Nephron progenitor cell (in vitro differentiated cells): ENCODE measurements around the gene PET100.

Experiments used
- DNase-seq: peaks from one replicate; pipeline ENCODE4 v3.0.0; 2021
- H3K27ac Mint-ChIP-seq: 2 replicates; pipeline ENCODE4 v1.8.0; 2021; ENCODE audit warnings: mild to moderate bottlenecking, moderate library complexity, mixed read lengths
- H3K27me3 Mint-ChIP-seq: 2 replicates; pipeline ENCODE4 v1.8.0; 2021; ENCODE audit warnings: mild to moderate bottlenecking, low read depth, mixed read lengths; ENCODE audit not compliant: poor library complexity
- H3K36me3 Mint-ChIP-seq: 2 replicates; pipeline ENCODE4 v1.8.0; 2021; ENCODE audit warnings: low read depth, mixed read lengths
- H3K4me1 Mint-ChIP-seq: 2 replicates; pipeline ENCODE4 v1.8.0; 2021; ENCODE audit warnings: mixed read lengths
- H3K4me3 Mint-ChIP-seq: 2 replicates; pipeline ENCODE4 v1.8.0; 2021; ENCODE audit warnings: mild to moderate bottlenecking, moderate library complexity, mixed read lengths
- H3K9me3 Mint-ChIP-seq: 2 replicates; pipeline ENCODE4 v1.8.0; 2021; ENCODE audit warnings: mild to moderate bottlenecking, moderate library complexity, mixed read lengths
- TF ChIP-seq, protein P1 (sequence below): fragments of 200-600 bp; sonication (generic); IDR thresholded peaks from 2 replicates; pipeline ENCODE4 v1.5.0; 2021; ENCODE audit warnings: antibody characterized with exemption

Gene PET100

DNA sequence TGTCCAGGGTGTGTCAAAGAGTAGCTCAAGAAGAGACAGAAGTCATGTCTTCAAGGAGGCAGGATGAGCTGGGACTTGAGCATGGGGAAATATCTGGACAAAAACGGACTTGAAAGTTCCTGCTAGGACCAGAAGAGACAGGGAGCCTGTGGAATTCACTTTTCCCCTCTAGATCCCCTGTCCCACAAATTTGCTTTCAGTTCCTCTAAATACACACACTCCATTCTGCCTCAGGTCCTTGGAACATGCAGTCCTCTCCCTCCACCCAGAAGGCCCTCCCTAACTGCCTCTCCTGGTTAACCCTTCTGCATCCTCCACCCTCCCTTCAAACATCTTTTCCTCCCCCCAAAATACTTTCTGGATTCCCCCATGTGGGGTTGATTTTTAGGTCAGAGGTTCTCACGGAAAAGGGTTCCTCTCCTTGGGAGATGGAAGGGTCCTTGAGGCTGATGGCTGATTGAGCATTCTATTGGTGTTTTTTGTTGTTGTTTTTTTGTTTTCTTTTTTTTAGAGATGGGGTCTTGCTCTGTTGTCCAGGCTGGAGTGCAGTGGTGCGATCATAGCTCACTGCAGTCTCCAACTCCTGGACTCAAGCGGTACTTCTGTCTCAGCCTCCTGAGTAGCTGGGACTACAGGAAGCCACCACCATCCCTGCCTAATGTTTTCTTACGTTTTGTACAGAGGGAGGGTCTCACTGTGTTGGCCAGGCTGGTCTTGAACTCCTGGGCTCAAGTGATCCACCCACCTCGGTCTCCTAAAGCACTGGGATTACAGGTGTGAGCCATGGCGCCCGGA, 32.3 kb downstream of the PET100 start:
- Mint-ChIP-seq H3K27ac (no peak overlapping the region), H3K4me1 (no peaks in the 10 kb centered on the region), H3K27me3 (peaks cover 53% of the 10 kb centered on the region), H3K36me3 (no peaks in the 10 kb centered on the region), H3K4me3 (no peak overlapping the region), H3K9me3 (no peaks in the 10 kb centered on the region)
- TF ChIP-seq, protein P1, sequence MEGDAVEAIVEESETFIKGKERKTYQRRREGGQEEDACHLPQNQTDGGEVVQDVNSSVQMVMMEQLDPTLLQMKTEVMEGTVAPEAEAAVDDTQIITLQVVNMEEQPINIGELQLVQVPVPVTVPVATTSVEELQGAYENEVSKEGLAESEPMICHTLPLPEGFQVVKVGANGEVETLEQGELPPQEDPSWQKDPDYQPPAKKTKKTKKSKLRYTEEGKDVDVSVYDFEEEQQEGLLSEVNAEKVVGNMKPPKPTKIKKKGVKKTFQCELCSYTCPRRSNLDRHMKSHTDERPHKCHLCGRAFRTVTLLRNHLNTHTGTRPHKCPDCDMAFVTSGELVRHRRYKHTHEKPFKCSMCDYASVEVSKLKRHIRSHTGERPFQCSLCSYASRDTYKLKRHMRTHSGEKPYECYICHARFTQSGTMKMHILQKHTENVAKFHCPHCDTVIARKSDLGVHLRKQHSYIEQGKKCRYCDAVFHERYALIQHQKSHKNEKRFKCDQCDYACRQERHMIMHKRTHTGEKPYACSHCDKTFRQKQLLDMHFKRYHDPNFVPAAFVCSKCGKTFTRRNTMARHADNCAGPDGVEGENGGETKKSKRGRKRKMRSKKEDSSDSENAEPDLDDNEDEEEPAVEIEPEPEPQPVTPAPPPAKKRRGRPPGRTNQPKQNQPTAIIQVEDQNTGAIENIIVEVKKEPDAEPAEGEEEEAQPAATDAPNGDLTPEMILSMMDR, result no peak
- DNase-seq, result no peak

DNA sequence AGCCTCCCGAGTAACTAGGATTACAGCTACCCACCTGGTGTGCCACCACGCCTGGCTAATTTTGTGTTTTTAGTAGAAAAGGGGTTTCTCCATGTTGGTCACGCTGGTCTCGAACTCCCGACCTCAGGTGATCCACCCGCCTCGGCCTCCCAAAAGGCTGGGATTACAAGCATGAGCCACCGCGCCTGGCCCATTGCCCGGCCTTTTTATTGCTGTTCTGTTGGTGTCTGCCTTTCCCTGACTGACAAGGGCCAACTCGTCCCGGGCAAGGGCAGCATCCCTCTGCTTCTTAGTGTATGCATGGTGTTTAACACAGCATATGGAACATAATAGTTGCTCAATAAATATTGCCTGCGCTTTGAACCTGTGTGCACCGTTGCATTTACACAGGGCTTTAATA, 33.1 kb downstream of the PET100 start:
- DNase-seq, result no peak
- Mint-ChIP-seq H3K36me3 (no peaks in the 10 kb centered on the region), H3K4me1 (no peaks in the 10 kb centered on the region), H3K27ac (no peak overlapping the region), H3K4me3 (no peak overlapping the region), H3K9me3 (no peaks in the 10 kb centered on the region), H3K27me3 (peaks cover 60% of the 10 kb centered on the region)
- TF ChIP-seq, protein P1, result no peak

DNA sequence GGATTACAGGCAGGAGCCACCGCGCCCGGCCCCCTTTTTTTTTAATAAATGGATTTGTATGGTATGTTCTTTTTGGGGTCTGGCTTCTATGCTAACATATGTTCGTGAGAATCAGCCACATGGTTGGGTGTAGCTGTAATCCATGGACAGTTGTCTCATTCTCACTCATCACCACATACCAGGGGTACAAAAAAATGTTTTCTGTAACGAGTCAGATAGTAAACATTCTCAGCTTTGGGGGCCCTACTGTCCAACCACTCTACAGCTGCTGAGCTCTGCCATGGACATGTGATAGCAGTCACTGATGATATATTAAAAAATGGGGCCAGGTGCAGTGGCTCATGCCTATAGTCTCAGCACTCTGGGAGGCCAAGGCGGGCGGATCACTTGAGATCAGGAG, 34.1 kb downstream of the PET100 start:
- Mint-ChIP-seq H3K27ac (no peak overlapping the region), H3K36me3 (no peaks in the 10 kb centered on the region), H3K27me3 (peaks cover 70% of the 10 kb centered on the region), H3K4me3 (no peak overlapping the region), H3K4me1 (no peaks in the 10 kb centered on the region), H3K9me3 (no peaks in the 10 kb centered on the region)
- DNase-seq, result no peak
- TF ChIP-seq, protein P1, result no peak

DNA sequence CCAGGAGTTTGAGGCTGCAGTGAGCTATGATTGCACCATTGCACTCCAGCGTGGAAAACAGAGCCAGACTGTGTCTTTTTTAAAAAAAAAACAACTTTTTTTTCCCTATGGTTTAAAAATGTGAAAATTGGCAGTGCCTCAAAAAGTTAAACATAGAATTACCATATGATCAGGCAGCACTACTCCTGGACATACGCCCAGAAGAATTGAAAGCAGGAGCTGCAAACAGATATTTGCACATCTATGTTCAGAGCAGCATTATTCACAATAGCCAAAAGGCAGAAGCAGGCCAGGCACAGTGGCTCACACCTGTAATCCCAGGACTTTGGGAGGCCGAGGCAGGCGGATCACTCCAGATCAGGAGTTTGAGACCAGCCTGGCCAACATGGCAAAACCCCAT, 35.5 kb downstream of the PET100 start:
- Mint-ChIP-seq H3K4me3 (no peak overlapping the region), H3K36me3 (no peaks in the 10 kb centered on the region), H3K9me3 (no peaks in the 10 kb centered on the region), H3K27me3 (peaks cover 81% of the 10 kb centered on the region), H3K4me1 (no peaks in the 10 kb centered on the region), H3K27ac (no peak overlapping the region)
- no peak for DNase-seq
- TF ChIP-seq, protein P1, result no peak

DNA sequence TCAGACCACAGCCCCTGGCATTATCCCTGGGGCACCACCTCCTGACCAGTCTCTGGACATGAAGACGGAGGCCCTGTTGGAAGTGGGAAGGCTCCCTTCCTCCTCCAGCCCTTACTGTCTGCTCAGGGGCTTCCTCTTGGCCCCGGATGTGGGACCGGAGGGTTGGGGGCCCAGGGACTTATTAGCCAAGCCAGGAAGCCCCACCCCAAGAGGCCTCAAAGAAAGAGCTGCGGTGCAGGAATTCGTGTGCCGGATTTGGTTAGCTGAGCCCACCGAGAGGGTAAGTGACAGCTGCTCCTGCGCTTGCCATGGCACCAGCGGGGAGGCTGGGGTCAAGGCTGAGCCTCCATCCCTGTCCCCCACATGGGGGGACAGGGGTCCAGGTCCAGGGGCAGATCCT, 39.2 kb downstream of the PET100 start, which contains the start of gene RETN:
RETN (plus strand) TSS at position 208 of the 400 bp plus-strand sequence. CDS start 278 bp downstream, outside the sequence.
- H3K4me1 Mint-ChIP-seq, result no peaks in the 10 kb centered on the region
- no peak within 1 kb of the TSS for H3K27ac Mint-ChIP-seq
- no peaks in the 10 kb centered on the region for H3K36me3 Mint-ChIP-seq
- H3K27me3 Mint-ChIP-seq, result peaks cover 94% of the 10 kb centered on the region
- TF ChIP-seq, protein P1, result no peak
- H3K9me3 Mint-ChIP-seq, result peaks cover 6% of the 10 kb centered on the region
- no peak for DNase-seq
- peak within 1 kb of the TSS; percentile 60 for H3K4me3 Mint-ChIP-seq

DNA sequence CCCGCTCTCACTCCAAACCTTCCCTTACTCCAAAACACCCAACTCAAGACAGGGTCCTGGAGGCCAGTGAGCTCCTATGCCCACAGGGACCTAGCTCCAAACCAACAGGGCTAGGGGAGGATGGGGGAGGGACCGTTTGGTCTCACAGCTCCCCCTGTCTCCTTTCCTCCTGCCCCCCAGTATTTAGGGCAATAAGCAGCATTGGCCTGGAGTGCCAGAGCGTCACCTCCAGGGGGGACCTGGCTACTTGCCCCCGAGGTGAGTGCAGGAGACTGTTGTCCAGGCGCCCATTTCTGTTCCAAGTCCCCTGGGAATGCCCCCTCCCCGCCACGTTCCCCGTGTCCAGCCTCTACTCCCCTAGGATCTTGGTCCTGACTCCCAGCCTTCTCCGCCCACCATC, 40.0 kb downstream of the PET100 start:
- TF ChIP-seq, protein P1, result no peak
- peaks cover 97% of the 10 kb centered on the region for H3K27me3 Mint-ChIP-seq

More for the DNA sequence above, 40.0 kb downstream of the PET100 start:
- H3K27ac Mint-ChIP-seq, result no peak overlapping the region
- H3K4me1 Mint-ChIP-seq, result no peaks in the 10 kb centered on the region
- H3K36me3 Mint-ChIP-seq, result no peaks in the 10 kb centered on the region
- no peak for DNase-seq
- peak overlapping the region; percentile 60 for H3K4me3 Mint-ChIP-seq
- peaks cover 14% of the 10 kb centered on the region for H3K9me3 Mint-ChIP-seq
